HL-60 (cell line): Measurements from ENCODE around the gene PSMB10.
"Not testable (repeated sequence)": the region's sequence is repeated elsewhere in the genome, so short reads cannot be mapped to it uniquely, and the experiment has no call there.

Source experiments
- DNase-seq, 2 experiments: peaks; one replicate each; pipeline ENCODE4 v3.0.0-alpha.2; 2010 to 2020; ENCODE audit warnings: low read depth in 1 of 2, low spot score in 1 of 2
- H3K27ac ChIP-seq: fragments of 250-450 bp; sonication (Bioruptor Pico); replicated peaks from 2 replicates; pipeline ENCODE4 v1.5.1; 2020; ENCODE audit warnings: mild to moderate bottlenecking, moderate library complexity
- H3K27me3 ChIP-seq: fragments of 250-450 bp; sonication (Bioruptor Pico); 2 replicates; pipeline ENCODE4 v1.5.1; 2021; ENCODE audit warnings: mild to moderate bottlenecking, moderate library complexity; ENCODE audit not compliant: insufficient read depth, poor library complexity, severe bottlenecking
- H3K4me3 ChIP-seq: replicated peaks from 2 replicates; pipeline ENCODE4 v1.5.1; 2011; ENCODE audit warnings: mild to moderate bottlenecking, control low read depth, low read length; ENCODE audit not compliant: insufficient read depth
- CTCF ChIP-seq: IDR thresholded peaks from one replicate; pipeline ENCODE4 v1.5.1; 2011; ENCODE audit warnings: low read length, control low read depth, inconsistent platforms; ENCODE audit not compliant: insufficient read depth
- GABPA ChIP-seq: IDR thresholded peaks from 2 replicates; pipeline ENCODE4 v1.6.1; 2012; ENCODE audit warnings: low read depth
- POLR2AphosphoS5 ChIP-seq: IDR thresholded peaks from 2 replicates; pipeline ENCODE4 v1.6.1; 2012; ENCODE audit warnings: low read depth
- REST ChIP-seq: IDR thresholded peaks from 2 replicates; pipeline ENCODE4 v1.6.1; 2012; ENCODE audit warnings: low read depth; ENCODE audit not compliant: insufficient replicate concordance
- SPI1 ChIP-seq: IDR thresholded peaks from 2 replicates; pipeline ENCODE4 v1.6.1; 2012; ENCODE audit warnings: low read depth, mild to moderate bottlenecking, borderline replicate concordance

Gene PSMB10

GRCh38 chr16:67939507-67940445 is 3.1 kb upstream of the PSMB10 start:
- Histone ChIP-seq H3K27me3 (no peaks in the 10 kb centered on the region), H3K4me3 (no peak overlapping the region), H3K27ac (no peak overlapping the region)
- DNase-seq: peak; percentile 65 to 76
- no peak for TF ChIP-seq GABPA
- TF ChIP-seq POLR2AphosphoS5: peak; percentile 54; the same call in 1 of the 2 replicates

GRCh38 chr16:67937713-67938112 is 1.1 kb upstream of the PSMB10 start:
- not testable (repeated sequence) for DNase-seq, H3K27me3 ChIP-seq, H3K27ac ChIP-seq, H3K4me3 ChIP-seq

- H3K4me3 ChIP-seq: peak overlapping the region; percentile 94
- TF ChIP-seq SPI1 (peak; percentile 76; the same call in 1 of the 2 replicates), CTCF (no peak), REST (no peak), POLR2AphosphoS5 (no peak), GABPA (no peak)
- peak overlapping the region; percentile 94 for H3K27ac ChIP-seq
- DNase-seq: peak; percentile 54 to 93
- no peaks in the 10 kb centered on the region for H3K27me3 ChIP-seq
Observed at GRCh38 chr16:67936880-67937605, 393 bp upstream of the PSMB10 start.

GRCh38 chr16:67935402-67936123 is 1.1 kb downstream of the PSMB10 start:
- peak; percentile 98 for DNase-seq

More at GRCh38 chr16:67935402-67936123, 1.1 kb downstream of the PSMB10 start:
- peak overlapping the region; percentile 94 for H3K27ac ChIP-seq
- H3K27me3 ChIP-seq: no peaks in the 10 kb centered on the region
- TF ChIP-seq GABPA: peak; percentile 79
- peak; percentile 87 for TF ChIP-seq POLR2AphosphoS5
- TF ChIP-seq SPI1: no peak
- no peak for TF ChIP-seq REST
- TF ChIP-seq CTCF: no peak
- H3K4me3 ChIP-seq: peak overlapping the region; percentile 94
